ENCODE results near the gene DAGLA.

DAGLA gene

GRCh38 chr11:61739966-61740365, 59.8 kb downstream of the DAGLA start:
- Histone ChIP-seq H3K9ac (ENCODE audit: low read length) (no peak overlapping the region), H3K36me3 (ENCODE audit: low read length) (no peaks in the 10 kb centered on the region), H3K79me2 (ENCODE audit: insufficient read depth, low read length) (no peaks in the 10 kb centered on the region), H3K4me2 (ENCODE audit: low read depth, low read length, poor library complexity, severe bottlenecking) (no peak overlapping the region), H3K9me2 (replicated peaks; ENCODE audit: insufficient read depth, low read length) (no peaks in the 10 kb centered on the region), H3K4me3 (ENCODE audit: insufficient read depth, low read length, poor library complexity, severe bottlenecking) (no peak overlapping the region), H2AFZ (ENCODE audit: low read depth, low read length, severe bottlenecking) (no peak overlapping the region), H3F3A (ENCODE audit: insufficient read depth) (no peaks in the 10 kb centered on the region), H4K20me1 (ENCODE audit: low read depth, low read length) (no peaks in the 10 kb centered on the region), H3K27me3 (ENCODE audit: low read length) (no peaks in the 10 kb centered on the region), H3K27ac (ENCODE audit: low read depth, low read length) (no peak overlapping the region), H3K9me3 (ENCODE audit: insufficient read depth, low read length) (no peaks in the 10 kb centered on the region)
- TF ChIP-seq EZH2phosphoT487 (conservative IDR thresholded peaks at IDR 0.05; ENCODE audit: low read length) (no peak), CTCF (IDR thresholded peaks at IDR 0.05; ENCODE audit: insufficient read depth, low read length, poor library complexity, severe bottlenecking) (no peak)

- H3K27ac ChIP-seq (ENCODE audit: low read depth, low read length): no peak overlapping the region
- H3K4me3 ChIP-seq (ENCODE audit: insufficient read depth, low read length, poor library complexity, severe bottlenecking): no peak overlapping the region
- no peak overlapping the region for H3K9ac ChIP-seq (ENCODE audit: low read length)
- no peaks in the 10 kb centered on the region for H4K20me1 ChIP-seq (ENCODE audit: low read depth, low read length)
- TF ChIP-seq EZH2phosphoT487 (conservative IDR thresholded peaks at IDR 0.05; ENCODE audit: low read length) (no peak), CTCF (IDR thresholded peaks at IDR 0.05; ENCODE audit: insufficient read depth, low read length, poor library complexity, severe bottlenecking) (no peak)
- H3K4me2 ChIP-seq (ENCODE audit: low read depth, low read length, poor library complexity, severe bottlenecking): no peak overlapping the region
- H3F3A ChIP-seq (ENCODE audit: insufficient read depth): no peaks in the 10 kb centered on the region
- H3K79me2 ChIP-seq (ENCODE audit: insufficient read depth, low read length): no peaks in the 10 kb centered on the region
- no peaks in the 10 kb centered on the region for H3K9me2 ChIP-seq (replicated peaks; ENCODE audit: insufficient read depth, low read length)
- no peak overlapping the region for H2AFZ ChIP-seq (ENCODE audit: low read depth, low read length, severe bottlenecking)
- no peaks in the 10 kb centered on the region for H3K27me3 ChIP-seq (ENCODE audit: low read length)
- no peaks in the 10 kb centered on the region for H3K36me3 ChIP-seq (ENCODE audit: low read length)
- no peaks in the 10 kb centered on the region for H3K9me3 ChIP-seq (ENCODE audit: insufficient read depth, low read length)
These were observed 62.2 kb downstream of the DAGLA start for GRCh38 chr11:61742391-61742790.

- Histone ChIP-seq H3K9me2 (replicated peaks; ENCODE audit: insufficient read depth, low read length) (no peaks in the 10 kb centered on the region), H3K4me2 (ENCODE audit: low read depth, low read length, poor library complexity, severe bottlenecking) (no peak overlapping the region), H3K9me3 (ENCODE audit: insufficient read depth, low read length) (no peaks in the 10 kb centered on the region), H3K79me2 (ENCODE audit: insufficient read depth, low read length) (no peaks in the 10 kb centered on the region), H3K27ac (ENCODE audit: low read depth, low read length) (no peak overlapping the region), H3K9ac (ENCODE audit: low read length) (no peak overlapping the region), H2AFZ (ENCODE audit: low read depth, low read length, severe bottlenecking) (no peak overlapping the region), H3K27me3 (ENCODE audit: low read length) (no peaks in the 10 kb centered on the region), H3K4me3 (ENCODE audit: insufficient read depth, low read length, poor library complexity, severe bottlenecking) (no peak overlapping the region), H3F3A (ENCODE audit: insufficient read depth) (no peaks in the 10 kb centered on the region), H4K20me1 (ENCODE audit: low read depth, low read length) (no peaks in the 10 kb centered on the region), H3K36me3 (ENCODE audit: low read length) (no peaks in the 10 kb centered on the region)
- no peak for TF ChIP-seq CTCF (IDR thresholded peaks at IDR 0.05; ENCODE audit: insufficient read depth, low read length, poor library complexity, severe bottlenecking)
- no peak for TF ChIP-seq EZH2phosphoT487 (conservative IDR thresholded peaks at IDR 0.05; ENCODE audit: low read length)
These were observed 63.4 kb downstream of the DAGLA start for GRCh38 chr11:61743486-61744095.

All from SU-DHL-6 (cell line).